ENCODE results near the gene C9orf43. TPM values are rescaled to one million over a fixed set of nuclear protein-coding genes. Genes with fewer than 3 reads are reported as not detected.

Gene C9orf43
- total RNA-seq, 4 donors from 2014 or later = 0.75 TPM; not detected in 3

DNA sequence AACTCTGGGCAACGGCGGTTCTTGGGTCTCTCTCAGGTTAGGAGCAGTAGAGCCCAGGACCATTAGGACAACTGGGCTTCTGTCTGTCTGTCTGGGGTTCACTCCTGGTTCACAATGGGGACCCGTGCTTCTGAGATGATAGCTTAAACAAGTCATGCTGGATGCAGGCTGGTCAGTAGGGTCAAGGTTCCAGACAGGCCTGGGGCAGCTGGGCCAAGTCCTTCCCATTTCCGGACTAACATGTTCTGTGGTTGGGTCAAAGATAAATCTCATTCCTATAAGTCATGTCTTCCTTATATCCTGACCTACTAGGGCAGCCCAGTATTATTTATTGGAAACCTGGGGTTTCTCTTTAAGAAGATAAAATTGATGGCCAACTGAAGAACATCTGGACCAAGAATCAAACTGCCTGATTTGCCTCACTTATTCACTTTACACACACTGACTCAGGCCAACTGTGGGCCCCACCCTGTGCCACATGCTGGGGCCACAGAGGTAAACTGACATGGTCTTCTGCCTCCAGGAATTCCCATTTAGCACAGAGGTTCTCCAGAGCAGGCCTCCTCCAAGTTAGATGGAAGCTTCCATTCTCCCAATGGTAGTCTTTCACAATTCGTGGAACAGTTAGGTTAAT is 42.1 kb upstream of the C9orf43 start:
- no peaks in the 10 kb centered on the region for H3K9me3 ChIP-seq
- H3K27me3 ChIP-seq = no peaks in the 10 kb centered on the region
- TF ChIP-seq EP300 (IDR thresholded peaks at IDR 0.05; ENCODE audit: low read depth) (no peak), POLR2AphosphoS5 (IDR thresholded peaks at IDR 0.05) (no peak), POLR2A (IDR thresholded peaks at IDR 0.05) (no peak)
- TF ChIP-seq, protein P1, sequence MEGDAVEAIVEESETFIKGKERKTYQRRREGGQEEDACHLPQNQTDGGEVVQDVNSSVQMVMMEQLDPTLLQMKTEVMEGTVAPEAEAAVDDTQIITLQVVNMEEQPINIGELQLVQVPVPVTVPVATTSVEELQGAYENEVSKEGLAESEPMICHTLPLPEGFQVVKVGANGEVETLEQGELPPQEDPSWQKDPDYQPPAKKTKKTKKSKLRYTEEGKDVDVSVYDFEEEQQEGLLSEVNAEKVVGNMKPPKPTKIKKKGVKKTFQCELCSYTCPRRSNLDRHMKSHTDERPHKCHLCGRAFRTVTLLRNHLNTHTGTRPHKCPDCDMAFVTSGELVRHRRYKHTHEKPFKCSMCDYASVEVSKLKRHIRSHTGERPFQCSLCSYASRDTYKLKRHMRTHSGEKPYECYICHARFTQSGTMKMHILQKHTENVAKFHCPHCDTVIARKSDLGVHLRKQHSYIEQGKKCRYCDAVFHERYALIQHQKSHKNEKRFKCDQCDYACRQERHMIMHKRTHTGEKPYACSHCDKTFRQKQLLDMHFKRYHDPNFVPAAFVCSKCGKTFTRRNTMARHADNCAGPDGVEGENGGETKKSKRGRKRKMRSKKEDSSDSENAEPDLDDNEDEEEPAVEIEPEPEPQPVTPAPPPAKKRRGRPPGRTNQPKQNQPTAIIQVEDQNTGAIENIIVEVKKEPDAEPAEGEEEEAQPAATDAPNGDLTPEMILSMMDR (IDR thresholded peaks at IDR 0.05) = no peak
- peaks cover 0 to 7% (median under 1%) of the 10 kb centered on the region in 4 donors for H3K36me3 ChIP-seq
- H3K27ac ChIP-seq = no peak overlapping the region
- 78 to 84% methylated on average over 2 to 5 of the region's 5 CpGs for WGBS, 2 donors (ENCODE audit: low coverage in 1 of 2)
- DNase-seq = no peak
- intact Hi-C loops (cut with DNase I; ENCODE audit: low total_unique reads) = no loop called here
- no peak overlapping the region for H3K4me3 ChIP-seq
- in situ Hi-C loops (cut with MboI; ENCODE audit: low pct_ligation_motif_present in 1 of 4, low pct_unique_long_range_greater_than_20kb in 1 of 4, low sequenced_read_pairs in 3 of 4) = no loop called here
- H3K4me1 ChIP-seq = peaks cover 0 to 2% (median under 1%) of the 10 kb centered on the region in 4 donors

DNA sequence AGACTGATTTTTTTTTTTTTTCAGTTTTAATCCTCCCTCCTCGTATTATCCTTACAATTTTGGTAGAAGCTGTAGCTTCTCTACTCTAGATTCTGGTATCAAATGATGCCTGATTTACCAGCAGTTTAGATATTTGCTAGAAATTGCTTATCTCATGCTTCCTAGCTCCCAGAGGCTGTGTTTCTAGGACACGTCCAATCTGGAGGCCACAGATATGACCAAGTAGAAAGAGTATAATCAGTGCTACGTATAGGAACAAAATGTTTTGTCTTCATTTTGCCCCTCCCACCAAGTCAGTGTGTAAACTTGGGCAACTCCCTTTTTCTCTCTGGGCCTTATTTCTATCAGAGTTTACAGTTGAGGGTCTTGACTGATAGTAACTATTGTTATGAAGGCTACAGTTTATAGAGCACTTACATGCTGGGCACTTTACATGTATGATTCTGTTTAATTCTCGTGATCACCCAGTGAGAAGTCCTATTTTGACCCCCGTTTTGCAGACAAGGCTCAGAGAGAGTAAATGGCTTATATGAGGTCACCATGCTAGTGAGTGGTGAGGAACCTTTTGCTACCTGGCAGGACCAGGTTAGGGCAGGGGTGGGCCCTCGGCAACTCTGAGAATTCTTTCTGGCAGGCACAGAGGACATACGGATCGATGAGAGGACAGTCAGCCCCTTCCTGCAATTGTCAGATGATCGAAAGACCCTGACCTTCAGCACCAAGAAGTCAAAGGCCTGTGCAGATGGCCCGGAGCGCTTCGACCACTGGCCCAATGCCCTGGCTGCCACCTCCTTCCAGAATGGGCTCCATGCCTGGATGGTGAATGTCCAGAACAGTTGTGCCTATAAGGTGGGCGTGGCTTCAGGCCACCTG is 41.3 kb upstream of the C9orf43 start:
- 76 to 79% methylated on average over 2 to 13 of the region's 13 CpGs for WGBS, 2 donors (ENCODE audit: low coverage in 1 of 2)
- Histone ChIP-seq H3K36me3 (peaks cover 0 to 9% (median 3%) of the 10 kb centered on the region in 4 donors), H3K27ac (no peak overlapping the region), H3K9me3 (no peaks in the 10 kb centered on the region), H3K4me1 (peaks cover 0 to 7% (median 2%) of the 10 kb centered on the region in 4 donors), H3K27me3 (no peaks in the 10 kb centered on the region), H3K4me3 (no peak overlapping the region)
- DNase-seq = no peak
- intact Hi-C loops (cut with DNase I; ENCODE audit: low total_unique reads) = no loop called here
- in situ Hi-C loops (cut with MboI; ENCODE audit: low pct_ligation_motif_present in 1 of 4, low pct_unique_long_range_greater_than_20kb in 1 of 4, low sequenced_read_pairs in 3 of 4) = no loop called here
- TF ChIP-seq POLR2AphosphoS5 (IDR thresholded peaks at IDR 0.05) = no peak
- no peak for TF ChIP-seq EP300 (IDR thresholded peaks at IDR 0.05; ENCODE audit: low read depth)
- TF ChIP-seq POLR2A (IDR thresholded peaks at IDR 0.05) = no peak
- TF ChIP-seq, protein P1 (IDR thresholded peaks at IDR 0.05) = no peak

DNA sequence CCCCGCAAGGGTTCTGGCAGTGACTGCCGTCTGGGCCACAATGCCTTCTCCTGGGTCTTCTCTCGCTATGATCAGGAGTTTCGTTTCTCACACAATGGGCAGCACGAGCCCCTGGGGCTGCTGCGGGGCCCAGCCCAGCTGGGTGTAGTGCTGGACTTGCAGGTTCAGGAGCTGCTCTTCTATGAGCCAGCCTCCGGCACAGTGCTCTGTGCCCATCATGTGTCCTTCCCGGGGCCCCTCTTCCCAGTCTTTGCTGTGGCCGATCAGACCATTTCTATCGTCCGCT is 40.7 kb upstream of the C9orf43 start:
- intact Hi-C loops (cut with DNase I; ENCODE audit: low total_unique reads) (no loop called here), in situ Hi-C loops (cut with MboI; ENCODE audit: low pct_ligation_motif_present in 1 of 4, low pct_unique_long_range_greater_than_20kb in 1 of 4, low sequenced_read_pairs in 3 of 4) (no loop called here)
- DNase-seq = no peak
- Histone ChIP-seq H3K9me3 (no peaks in the 10 kb centered on the region), H3K27me3 (no peaks in the 10 kb centered on the region), H3K27ac (no peak overlapping the region), H3K4me3 (no peak overlapping the region), H3K4me1 (peaks cover 0 to 11% (median 5%) of the 10 kb centered on the region in 4 donors), H3K36me3 (peaks cover 0 to 13% (median 3%) of the 10 kb centered on the region in 4 donors)
- TF ChIP-seq POLR2A (IDR thresholded peaks at IDR 0.05) = no peak
- TF ChIP-seq, protein P1 (IDR thresholded peaks at IDR 0.05) = no peak
- TF ChIP-seq POLR2AphosphoS5 (IDR thresholded peaks at IDR 0.05) = no peak
- TF ChIP-seq EP300 (IDR thresholded peaks at IDR 0.05; ENCODE audit: low read depth) = no peak
- 80 to 85% methylated on average over 1 to 8 of the region's 11 CpGs for WGBS, 2 donors (ENCODE audit: low coverage in 1 of 2)

DNA sequence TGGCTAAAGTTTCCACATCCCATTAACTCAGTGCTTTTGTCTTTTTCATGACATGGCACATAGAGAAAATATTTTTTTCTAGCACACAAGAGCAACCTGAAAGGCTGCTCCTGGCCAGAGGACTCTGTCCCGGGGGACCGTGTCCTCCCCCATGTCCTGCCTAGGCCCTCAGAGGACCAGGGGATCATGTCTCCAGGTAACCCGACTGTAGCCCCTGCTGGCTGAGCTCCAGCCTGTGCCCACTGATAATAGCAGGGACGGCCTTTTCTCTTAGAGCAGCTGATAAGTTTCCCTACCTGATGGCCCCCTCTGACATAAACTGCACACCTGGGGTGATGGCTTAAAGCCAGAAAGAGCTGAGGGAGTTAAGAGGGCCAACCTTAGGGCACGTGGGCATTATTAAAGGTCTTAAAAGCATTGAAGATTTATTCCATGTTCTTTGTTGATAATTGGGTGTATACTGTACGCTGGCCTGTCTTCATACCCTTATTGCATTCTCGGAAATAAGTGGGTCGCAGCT is 39.7 kb upstream of the C9orf43 start:
- Histone ChIP-seq H3K4me1 (peaks cover 0 to 22% (median 12%) of the 10 kb centered on the region in 4 donors), H3K27me3 (no peaks in the 10 kb centered on the region), H3K4me3 (no peak overlapping the region), H3K36me3 (peaks cover 0 to 13% (median 3%) of the 10 kb centered on the region in 4 donors), H3K9me3 (no peaks in the 10 kb centered on the region), H3K27ac (no peak overlapping the region)
- 66 to 82% methylated on average over 4 to 8 of the region's 8 CpGs for WGBS, 2 donors (ENCODE audit: low coverage in 1 of 2)
- intact Hi-C loops (cut with DNase I; ENCODE audit: low total_unique reads) = no loop called here
- no peak for TF ChIP-seq EP300 (IDR thresholded peaks at IDR 0.05; ENCODE audit: low read depth)
- TF ChIP-seq, protein P1 (IDR thresholded peaks at IDR 0.05) = no peak
- no peak for TF ChIP-seq POLR2AphosphoS5 (IDR thresholded peaks at IDR 0.05)
- TF ChIP-seq POLR2A (IDR thresholded peaks at IDR 0.05) = no peak
- in situ Hi-C loops (cut with MboI; ENCODE audit: low pct_ligation_motif_present in 1 of 4, low pct_unique_long_range_greater_than_20kb in 1 of 4, low sequenced_read_pairs in 3 of 4) = no loop called here
- no peak for DNase-seq
